Upper lobe of right lung (tissue), 1 donor: ENCODE results near the gene RPTOR. TPM values are rescaled to one million over a fixed set of nuclear protein-coding genes. Genes with fewer than 3 reads are reported as not detected.

ENCODE experiments used
- ATAC-seq: fragments of 200-7000 bp; cut with Tn5 transposase; one replicate; pipeline ENCODE4 v1.9.1; 2020; ENCODE audit warnings: mild to moderate bottlenecking, moderate library complexity
- DNase-seq: peaks from one replicate; pipeline ENCODE4 v3.0.0-alpha.2; 2020
- H3K27ac ChIP-seq: fragments of 200-600 bp; one replicate; pipeline ENCODE4 v1.8.0; 2022
- H3K27me3 ChIP-seq: fragments of 200-600 bp; one replicate; pipeline ENCODE4 v1.8.0; 2022; ENCODE audit warnings: mild to moderate bottlenecking
- H3K36me3 ChIP-seq: fragments of 200-600 bp; one replicate; pipeline ENCODE4 v1.8.0; 2022
- H3K4me1 ChIP-seq: fragments of 200-600 bp; one replicate; pipeline ENCODE4 v1.8.0; 2022
- H3K4me3 ChIP-seq: fragments of 200-600 bp; one replicate; pipeline ENCODE4 v1.8.0; 2022; ENCODE audit warnings: mild to moderate bottlenecking
- H3K9me3 ChIP-seq: fragments of 200-600 bp; one replicate; pipeline ENCODE4 v1.8.0; 2022
- intact Hi-C: fragments of 100-400 bp; cut with DNase I; formaldehyde crosslinking; loops from one replicate; pipeline ENCODE4 v1.11.0; 2022
- total RNA-seq: library from RNA; stranded (reverse); fragmentation: NEBNext Ultra II Directional; extraction: Animal tissue kit (Norgen Biotek cat#: 25700); gene quantifications from one replicate; pipeline ENCODE4 v1.2.1, GENCODE V29; 2021
- TF ChIP-seq, protein P1 (sequence below): fragments of 200-600 bp; IDR thresholded peaks from one replicate; pipeline ENCODE4 v1.8.0; 2022; ENCODE audit warnings: antibody characterized with exemption
- donor health status: DM: no; HTN: yes; CAD: no; lungs with severe emphysema.

The RPTOR gene
- total RNA-seq, 1 donor from 2014 or later = 35.4 TPM

DNA sequence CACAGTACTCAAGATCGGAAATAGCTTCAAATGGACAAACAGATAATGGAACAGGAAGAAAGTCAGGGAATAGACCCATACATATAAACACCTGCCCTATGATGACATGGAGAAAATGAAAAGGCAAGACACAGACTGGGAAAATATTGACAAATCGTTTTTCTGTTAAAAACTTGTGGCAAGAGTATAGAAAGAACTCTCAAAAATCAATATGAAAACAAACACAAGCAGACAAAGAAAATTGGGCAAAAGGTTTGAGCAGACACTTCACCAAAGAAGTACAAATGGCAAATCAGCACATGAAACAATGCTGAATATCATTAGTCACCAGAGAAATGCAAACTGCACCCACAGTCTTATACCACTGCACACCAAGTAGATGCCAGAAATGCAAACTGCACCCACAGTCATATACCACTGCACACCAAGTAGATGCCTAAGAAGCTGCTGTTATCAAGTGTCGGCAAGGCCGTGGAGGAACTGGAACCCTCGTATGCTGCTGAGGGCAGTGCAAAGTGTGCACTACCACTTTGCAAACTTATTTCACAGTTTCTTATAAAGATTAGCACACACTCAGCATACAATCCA is 323.5 kb downstream of the RPTOR start:
- ATAC-seq = no peak
- Histone ChIP-seq H3K36me3 (no peaks in the 10 kb centered on the region), H3K9me3 (no peaks in the 10 kb centered on the region), H3K4me3 (no peak overlapping the region), H3K4me1 (peaks cover 11% of the 10 kb centered on the region), H3K27me3 (no peaks in the 10 kb centered on the region), H3K27ac (no peak overlapping the region)
- DNase-seq = no peak
- TF ChIP-seq, protein P1, sequence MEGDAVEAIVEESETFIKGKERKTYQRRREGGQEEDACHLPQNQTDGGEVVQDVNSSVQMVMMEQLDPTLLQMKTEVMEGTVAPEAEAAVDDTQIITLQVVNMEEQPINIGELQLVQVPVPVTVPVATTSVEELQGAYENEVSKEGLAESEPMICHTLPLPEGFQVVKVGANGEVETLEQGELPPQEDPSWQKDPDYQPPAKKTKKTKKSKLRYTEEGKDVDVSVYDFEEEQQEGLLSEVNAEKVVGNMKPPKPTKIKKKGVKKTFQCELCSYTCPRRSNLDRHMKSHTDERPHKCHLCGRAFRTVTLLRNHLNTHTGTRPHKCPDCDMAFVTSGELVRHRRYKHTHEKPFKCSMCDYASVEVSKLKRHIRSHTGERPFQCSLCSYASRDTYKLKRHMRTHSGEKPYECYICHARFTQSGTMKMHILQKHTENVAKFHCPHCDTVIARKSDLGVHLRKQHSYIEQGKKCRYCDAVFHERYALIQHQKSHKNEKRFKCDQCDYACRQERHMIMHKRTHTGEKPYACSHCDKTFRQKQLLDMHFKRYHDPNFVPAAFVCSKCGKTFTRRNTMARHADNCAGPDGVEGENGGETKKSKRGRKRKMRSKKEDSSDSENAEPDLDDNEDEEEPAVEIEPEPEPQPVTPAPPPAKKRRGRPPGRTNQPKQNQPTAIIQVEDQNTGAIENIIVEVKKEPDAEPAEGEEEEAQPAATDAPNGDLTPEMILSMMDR = no peak
- intact Hi-C loops = no loop called here

DNA sequence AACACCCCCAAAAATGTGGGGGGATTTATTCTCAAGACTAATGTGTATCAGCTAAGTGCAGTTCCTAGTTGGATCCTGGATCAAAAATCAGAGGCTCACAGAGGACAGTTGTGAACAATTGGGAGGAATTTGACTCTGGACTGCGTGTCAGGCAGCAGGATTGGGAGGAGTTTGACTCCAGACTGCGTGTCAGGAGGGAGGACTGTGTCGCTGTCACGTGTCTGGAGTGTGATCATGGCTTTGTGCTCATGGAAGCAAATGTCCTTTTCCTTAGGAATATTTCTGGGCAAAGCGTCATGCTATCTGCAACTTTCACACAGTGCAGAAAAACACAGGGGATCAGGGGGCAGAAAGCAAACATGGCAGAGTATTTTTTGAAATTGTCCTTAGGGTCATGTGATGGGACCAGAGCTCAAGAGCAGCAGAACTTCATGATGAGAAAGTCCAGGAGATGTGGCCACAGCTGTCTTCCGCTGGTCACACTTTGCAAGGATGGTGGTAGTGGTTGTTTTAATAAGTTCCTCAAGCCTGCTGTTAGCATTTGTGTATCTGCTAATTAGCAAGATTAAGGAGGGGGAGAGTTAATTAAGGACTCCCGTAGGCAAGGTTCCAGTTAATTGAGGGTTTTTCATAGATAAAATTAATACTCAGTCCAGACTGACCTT is 325.0 kb downstream of the RPTOR start:
- Histone ChIP-seq H3K4me1 (peaks cover 11% of the 10 kb centered on the region), H3K27me3 (no peaks in the 10 kb centered on the region), H3K4me3 (no peak overlapping the region), H3K9me3 (no peaks in the 10 kb centered on the region), H3K27ac (no peak overlapping the region), H3K36me3 (no peaks in the 10 kb centered on the region)
- intact Hi-C loops = no loop called here
- TF ChIP-seq, protein P1 = no peak
- DNase-seq (no peak), ATAC-seq (no peak)

DNA sequence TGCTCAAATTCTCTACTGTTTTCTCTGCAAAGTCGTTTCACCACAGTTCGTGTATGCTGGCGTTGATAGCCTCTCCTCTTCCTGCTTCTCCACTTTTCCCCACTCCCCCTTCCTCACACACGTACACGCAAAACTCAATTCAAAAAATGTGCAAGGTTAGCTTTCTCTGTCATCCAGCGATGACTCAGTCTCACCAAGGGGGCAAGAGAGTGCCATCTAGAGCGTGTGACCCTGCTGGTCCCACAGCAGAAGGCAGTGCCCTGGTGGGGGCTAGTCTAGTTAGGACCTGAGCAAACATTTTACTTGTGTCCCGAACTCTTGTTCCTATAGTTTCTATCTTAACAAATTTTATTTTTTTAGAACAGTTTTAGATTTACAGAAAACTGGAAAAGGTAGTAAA is 325.8 kb downstream of the RPTOR start:
- Histone ChIP-seq H3K27ac (no peak overlapping the region), H3K27me3 (no peaks in the 10 kb centered on the region), H3K36me3 (no peaks in the 10 kb centered on the region), H3K4me1 (peaks cover 11% of the 10 kb centered on the region), H3K4me3 (no peak overlapping the region), H3K9me3 (no peaks in the 10 kb centered on the region)
- DNase-seq (no peak), ATAC-seq (no peak)
- intact Hi-C loops = no loop called here
- TF ChIP-seq, protein P1 = no peak

DNA sequence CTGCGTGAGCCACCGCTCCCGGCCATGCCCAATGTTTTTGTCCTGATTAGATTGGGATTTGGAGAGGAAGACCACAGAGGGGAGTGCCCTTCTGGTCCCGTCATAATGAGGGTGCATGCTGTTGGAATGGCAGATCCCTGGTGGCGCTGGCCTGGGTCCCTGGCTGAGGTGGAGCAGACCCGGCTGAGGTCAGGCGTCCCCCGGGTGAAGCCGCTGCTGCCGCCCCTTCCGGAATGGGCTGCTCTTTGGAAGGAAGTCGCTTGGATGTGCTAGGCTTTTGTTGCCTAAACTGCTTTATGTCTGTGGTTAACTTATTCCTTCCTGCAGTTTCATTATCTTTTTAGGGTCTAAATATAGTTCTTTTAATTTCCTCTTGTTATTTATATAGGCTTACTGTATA is 326.7 kb downstream of the RPTOR start:
- DNase-seq (no peak), ATAC-seq (peak; percentile 46)
- TF ChIP-seq, protein P1 = no peak
- no peak overlapping the region for H3K27ac ChIP-seq
- no peaks in the 10 kb centered on the region for H3K27me3 ChIP-seq
- H3K4me3 ChIP-seq = no peak overlapping the region
- H3K9me3 ChIP-seq = no peaks in the 10 kb centered on the region
- intact Hi-C loops = no loop called here
- H3K4me1 ChIP-seq = peaks cover 11% of the 10 kb centered on the region
- no peaks in the 10 kb centered on the region for H3K36me3 ChIP-seq

DNA sequence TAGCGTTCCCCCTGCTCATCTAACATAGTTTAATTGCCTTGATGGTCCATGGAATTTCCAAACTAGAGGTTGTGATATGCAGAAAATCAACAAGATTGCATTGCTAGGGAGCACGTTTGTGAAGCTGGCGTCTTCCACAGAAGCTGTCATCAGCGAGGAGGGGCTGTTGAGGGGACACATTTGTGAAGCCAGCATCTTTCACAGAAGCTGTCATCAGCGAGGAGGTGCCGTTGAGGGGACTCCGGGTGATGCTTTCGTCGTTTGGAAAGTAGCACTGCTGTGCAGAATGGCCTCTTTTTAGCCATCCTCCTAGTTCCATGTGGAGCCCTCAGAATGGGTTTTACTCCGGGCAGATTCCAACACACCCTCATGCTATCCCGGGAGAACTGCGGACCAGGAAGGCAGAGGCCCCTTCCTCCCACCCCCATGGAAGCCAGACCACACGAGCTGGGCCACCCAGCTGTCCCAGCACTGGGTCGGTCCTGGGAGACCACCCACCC is 327.4 kb downstream of the RPTOR start:
- no peaks in the 10 kb centered on the region for H3K36me3 ChIP-seq
- H3K27ac ChIP-seq = no peak overlapping the region
- H3K27me3 ChIP-seq = no peaks in the 10 kb centered on the region
- no peaks in the 10 kb centered on the region for H3K9me3 ChIP-seq
- no peak overlapping the region for H3K4me3 ChIP-seq
- intact Hi-C loops = no loop called here
- DNase-seq = no peak
- TF ChIP-seq, protein P1 = no peak
- H3K4me1 ChIP-seq = peaks cover 11% of the 10 kb centered on the region
- peak; percentile 8 for ATAC-seq
